ENCODE data around the gene SPDYC. TPM values are rescaled to one million over a fixed set of nuclear protein-coding genes. Genes with fewer than 3 reads are reported as not detected.

The SPDYC gene
- not detected in 2 replicates for total RNA-seq

GRCh38 chr11:65170058-65170534, at the start of gene SPDYC:
SPDYC (plus strand) TSS chr11:65170233; CDS start chr11:65171358, 1,125 bp downstream.

GRCh38 chr11:65121865-65122696, 48.0 kb upstream of the SPDYC start, which contains the start of the genes FAU and MRPL49:
FAU (minus strand) TSS chr11:65122134; CDS start chr11:65121813, 321 bp downstream.
MRPL49 (plus strand) TSS chr11:65122321; CDS start chr11:65122347, 26 bp downstream.

GRCh38 chr11:65134240-65134951, 35.6 kb upstream of the SPDYC start, which contains the start of gene SYVN1:
SYVN1 (minus strand) TSS chr11:65134519; CDS start chr11:65133601, 918 bp downstream.

GRCh38 chr11:65181569-65182257, 11.7 kb downstream of the SPDYC start, which contains the start of gene CAPN1:
CAPN1 (plus strand) TSS chr11:65181928; CDS start chr11:65182702, 774 bp downstream.

Other genes starting within 250 kb of the SPDYC start
- gene PPP2R5B, start 245.5 kb upstream of the SPDYC start, total RNA-seq = 6.0 and 28.2 TPM in 2 replicates
- gene GPHA2, start 234.3 kb upstream of the SPDYC start, total RNA-seq = not detected in 2 replicates
- gene MAJIN, start 198.1 kb upstream of the SPDYC start, total RNA-seq = not detected in 2 replicates
- 0.21 and 0.96 TPM in 2 replicates for gene BATF2, start 173.3 kb upstream of the SPDYC start, total RNA-seq
- 76.9 and 109 TPM in 2 replicates for gene ARL2, start 156.1 kb upstream of the SPDYC start, total RNA-seq
- gene SNX15, start 142.8 kb upstream of the SPDYC start, total RNA-seq = 13.5 and 21.3 TPM in 2 replicates
- gene SAC3D1, start 129.0 kb upstream of the SPDYC start, total RNA-seq = 9.9 and 14.5 TPM in 2 replicates
- gene NAALADL1, start 111.7 kb upstream of the SPDYC start, total RNA-seq = 15.9 and 18.1 TPM in 2 replicates
- 0.43 and 1.7 TPM in 2 replicates for gene CDCA5, start 86.2 kb upstream of the SPDYC start, total RNA-seq
- gene ZFPL1, start 86.0 kb upstream of the SPDYC start, total RNA-seq = 33.0 and 41.2 TPM in 2 replicates
- 178 and 180 TPM in 2 replicates for gene VPS51, start 74.0 kb upstream of the SPDYC start, total RNA-seq
- gene TM7SF2, start 58.4 kb upstream of the SPDYC start, total RNA-seq = 30.6 and 40.3 TPM in 2 replicates
- 21.2 and 22.6 TPM in 2 replicates for gene ZNHIT2, start 52.5 kb upstream of the SPDYC start, total RNA-seq
- 358 and 363 TPM in 2 replicates for gene FAU, start 48.1 kb upstream of the SPDYC start, total RNA-seq
- 42.0 and 48.9 TPM in 2 replicates for gene MRPL49, start 47.9 kb upstream of the SPDYC start, total RNA-seq
- 10.0 and 19.0 TPM in 2 replicates for gene SYVN1, start 35.7 kb upstream of the SPDYC start, total RNA-seq
- 219 and 240 TPM in 2 replicates for gene CAPN1, start 11.7 kb downstream of the SPDYC start, total RNA-seq
- 2.2 and 3.0 TPM in 2 replicates for gene POLA2, start 91.7 kb downstream of the SPDYC start, total RNA-seq
- gene CDC42EP2, start 144.6 kb downstream of the SPDYC start, total RNA-seq = 2.6 and 9.9 TPM in 2 replicates
- 24.8 and 29.8 TPM in 2 replicates for gene DPF2, start 163.6 kb downstream of the SPDYC start, total RNA-seq
- under 0.01 and 0.43 TPM in 2 replicates for gene TIGD3, start 184.5 kb downstream of the SPDYC start, total RNA-seq
- gene SLC25A45, start 212.4 kb downstream of the SPDYC start, total RNA-seq = under 0.01 and 1.9 TPM in 2 replicates
- 52.2 and 169 TPM in 2 replicates for gene FRMD8, start 216.4 kb downstream of the SPDYC start, total RNA-seq